Measurements from ENCODE around the gene SPANXN1. TPM values are rescaled to one million over a fixed set of nuclear protein-coding genes. Genes with fewer than 3 reads are reported as not detected.
"Not testable (repeated sequence)": the region's sequence is repeated elsewhere in the genome, so short reads cannot be mapped to it uniquely, and the experiment has no call there.

The SPANXN1 gene, protein sequence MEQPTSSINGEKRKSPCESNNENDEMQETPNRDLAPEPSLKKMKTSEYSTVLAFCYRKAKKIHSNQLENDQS
- total RNA-seq: not detected

DNA sequence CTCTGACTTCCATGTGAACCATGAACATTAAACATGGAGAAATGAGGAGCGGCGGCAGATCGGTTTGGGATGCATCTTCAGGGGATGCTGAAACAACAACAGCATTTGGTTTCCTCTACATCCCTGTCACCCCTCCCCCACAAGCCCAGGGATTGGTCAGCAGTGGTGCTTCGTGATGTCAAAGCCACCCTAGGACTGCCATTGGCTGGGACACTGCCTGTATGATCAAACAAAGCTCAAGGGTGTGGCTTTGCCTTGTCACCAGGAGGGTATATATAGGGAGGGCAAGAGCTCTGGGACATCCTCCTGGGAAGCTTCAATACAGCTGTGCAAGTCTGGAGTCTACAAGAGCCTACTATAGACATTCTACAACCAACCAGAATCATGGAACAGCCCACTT, at the start of gene SPANXN1:
TSS of gene SPANXN1 (plus strand) at position 301 of the 400 bp plus-strand sequence. CDS start at position 385, 84 bp downstream.
- not testable (repeated sequence) for H3K4me3 ChIP-seq

DNA sequence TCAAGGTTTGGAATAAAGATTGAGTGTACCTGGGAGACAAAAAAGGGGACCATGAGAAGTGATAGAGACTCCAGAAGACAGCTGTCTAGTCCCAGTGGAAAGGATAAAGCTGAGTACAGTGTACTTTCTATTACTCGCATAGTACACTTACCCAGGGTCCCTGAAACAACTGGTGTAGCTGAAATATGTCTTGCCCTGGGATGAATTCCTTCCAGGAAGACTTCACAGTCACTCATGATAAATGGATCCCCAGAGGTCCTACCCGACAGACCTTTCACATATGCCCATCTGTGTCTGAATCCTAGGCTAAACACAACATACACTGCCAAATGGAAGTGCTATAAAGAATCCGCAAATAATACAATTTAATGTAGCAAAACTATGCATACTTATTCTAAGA, 48.2 kb upstream of the SPANXN1 start:
- H3K27ac ChIP-seq: no peak overlapping the region
- TF ChIP-seq, protein P1, sequence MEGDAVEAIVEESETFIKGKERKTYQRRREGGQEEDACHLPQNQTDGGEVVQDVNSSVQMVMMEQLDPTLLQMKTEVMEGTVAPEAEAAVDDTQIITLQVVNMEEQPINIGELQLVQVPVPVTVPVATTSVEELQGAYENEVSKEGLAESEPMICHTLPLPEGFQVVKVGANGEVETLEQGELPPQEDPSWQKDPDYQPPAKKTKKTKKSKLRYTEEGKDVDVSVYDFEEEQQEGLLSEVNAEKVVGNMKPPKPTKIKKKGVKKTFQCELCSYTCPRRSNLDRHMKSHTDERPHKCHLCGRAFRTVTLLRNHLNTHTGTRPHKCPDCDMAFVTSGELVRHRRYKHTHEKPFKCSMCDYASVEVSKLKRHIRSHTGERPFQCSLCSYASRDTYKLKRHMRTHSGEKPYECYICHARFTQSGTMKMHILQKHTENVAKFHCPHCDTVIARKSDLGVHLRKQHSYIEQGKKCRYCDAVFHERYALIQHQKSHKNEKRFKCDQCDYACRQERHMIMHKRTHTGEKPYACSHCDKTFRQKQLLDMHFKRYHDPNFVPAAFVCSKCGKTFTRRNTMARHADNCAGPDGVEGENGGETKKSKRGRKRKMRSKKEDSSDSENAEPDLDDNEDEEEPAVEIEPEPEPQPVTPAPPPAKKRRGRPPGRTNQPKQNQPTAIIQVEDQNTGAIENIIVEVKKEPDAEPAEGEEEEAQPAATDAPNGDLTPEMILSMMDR (IDR thresholded peaks at IDR 0.05): no peak
- no peaks in the 10 kb centered on the region for H3K9me3 ChIP-seq
- no peaks in the 10 kb centered on the region for H3K36me3 ChIP-seq
- no peaks in the 10 kb centered on the region for H3K27me3 ChIP-seq
- intact Hi-C loops (cut with DNase I): no loop called here
- no peak for DNase-seq (ENCODE audit: low spot score in 2 of 2)
- no peak overlapping the region for H3K4me3 ChIP-seq
- H3K4me1 ChIP-seq: no peaks in the 10 kb centered on the region

More for the DNA sequence above, at the start of gene SPANXN1:
- H3K4me1 ChIP-seq; H3K27me3 ChIP-seq; H3K9me3 ChIP-seq; H3K36me3 ChIP-seq; DNase-seq (ENCODE audit: low spot score in 2 of 2); H3K27ac ChIP-seq; intact Hi-C loops (cut with DNase I): not testable (repeated sequence)

DNA sequence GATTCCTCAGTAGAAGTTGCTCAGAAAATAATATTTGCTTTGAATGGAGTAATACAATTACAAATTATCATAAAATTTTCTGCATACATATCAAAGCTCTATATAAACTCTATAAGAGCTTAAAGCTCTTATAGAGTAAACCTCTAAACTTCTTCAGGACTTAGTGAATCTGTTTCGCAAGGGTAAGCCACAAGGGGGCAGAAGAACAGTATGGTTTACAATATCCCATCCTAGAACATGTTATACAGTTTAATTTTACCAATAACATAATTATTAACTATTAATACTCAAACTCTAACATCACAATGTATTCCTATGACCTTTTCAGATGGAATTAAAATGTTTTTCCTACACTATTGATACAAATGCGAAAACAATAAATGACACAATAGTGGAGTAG, 33.8 kb upstream of the SPANXN1 start:
- H3K36me3 ChIP-seq: no peaks in the 10 kb centered on the region
- H3K27me3 ChIP-seq: no peaks in the 10 kb centered on the region
- TF ChIP-seq, protein P1 (IDR thresholded peaks at IDR 0.05): no peak
- H3K4me3 ChIP-seq: no peak overlapping the region
- DNase-seq (ENCODE audit: low spot score in 2 of 2): no peak
- no peaks in the 10 kb centered on the region for H3K9me3 ChIP-seq
- no peaks in the 10 kb centered on the region for H3K4me1 ChIP-seq
- intact Hi-C loops (cut with DNase I): no loop called here
- H3K27ac ChIP-seq: no peak overlapping the region

DNA sequence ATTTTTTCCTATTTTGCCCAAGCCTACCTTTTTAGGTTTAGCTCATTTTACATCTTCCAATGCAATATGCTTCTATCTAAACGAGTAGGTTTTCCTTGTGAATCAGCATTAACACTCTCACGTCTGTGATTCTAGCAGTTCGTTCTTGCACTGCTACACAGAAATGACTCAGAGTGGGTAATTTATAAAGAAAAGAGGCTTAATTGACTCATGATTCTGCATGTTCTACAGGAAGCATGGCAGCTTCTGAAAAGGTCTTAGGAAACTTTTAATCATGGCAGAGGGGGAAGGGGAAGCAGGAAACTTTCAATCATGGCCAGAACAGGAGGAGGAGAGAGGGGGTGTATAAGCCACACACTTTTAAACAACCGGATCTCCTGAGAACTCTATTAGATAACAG, 44.9 kb downstream of the SPANXN1 start:
- no peak overlapping the region for H3K4me3 ChIP-seq
- H3K27ac ChIP-seq: no peak overlapping the region
- H3K36me3 ChIP-seq: no peaks in the 10 kb centered on the region
- no peak for DNase-seq (ENCODE audit: low spot score in 2 of 2)
- TF ChIP-seq, protein P1 (IDR thresholded peaks at IDR 0.05): no peak
- H3K9me3 ChIP-seq: no peaks in the 10 kb centered on the region
- no peaks in the 10 kb centered on the region for H3K27me3 ChIP-seq
- H3K4me1 ChIP-seq: no peaks in the 10 kb centered on the region
- intact Hi-C loops (cut with DNase I): no loop called here
